Thoracic aorta (tissue), 2 donors: ENCODE results near the gene SRSF4. TPM values are rescaled to one million over a fixed set of nuclear protein-coding genes. Genes with fewer than 3 reads are reported as not detected.

Experiments used
- ATAC-seq: fragments of 150-250 bp; one replicate; pipeline ENCODE4 v1.8.0; 2017; ENCODE audit warnings: low read depth; ENCODE audit not compliant: insufficient number of reproducible peaks, low FRiP score
- DNase-seq: peaks from one replicate; pipeline ENCODE4 v3.0.0-alpha.2; 2020; ENCODE audit warnings: low spot score
- H3K27ac ChIP-seq, 2 donors: fragments of 200-600 bp; sonication (generic); 1 replicate in 1 of 2; 2 replicates in 1 of 2; pipeline ENCODE4 v1.5.1; 2016; ENCODE audit warnings: mild to moderate bottlenecking in 2 of 2, moderate library complexity in 2 of 2
- H3K27me3 ChIP-seq: fragments of 200-600 bp; sonication (generic); replicated peaks from 2 replicates; pipeline ENCODE4 v1.6.0; 2016; ENCODE audit warnings: mild to moderate bottlenecking; ENCODE audit not compliant: insufficient read depth
- H3K36me3 ChIP-seq: fragments of 200-600 bp; sonication (generic); one replicate; pipeline ENCODE4 v1.5.1; 2016
- H3K4me1 ChIP-seq, 2 donors: fragments of 200-600 bp; sonication (generic); 1 replicate in 1 of 2; 2 replicates in 1 of 2; pipeline versions ENCODE4 v1.5.1 to v1.6.0; 2016; ENCODE audit warnings: low read depth in 2 of 2, mild to moderate bottlenecking in 1 of 2; ENCODE audit not compliant: control insufficient read depth in 1 of 2
- H3K4me3 ChIP-seq: fragments of 200-600 bp; sonication (generic); 2 replicates; pipeline ENCODE4 v1.5.1; 2016; ENCODE audit warnings: mild to moderate bottlenecking
- H3K9me3 ChIP-seq: fragments of 200-600 bp; sonication (generic); 2 replicates; pipeline ENCODE4 v1.5.1; 2016
- CTCF ChIP-seq: fragments of 200-600 bp; sonication (generic); IDR thresholded peaks from one replicate; pipeline ENCODE4 v1.5.1; 2019; ENCODE audit warnings: antibody characterized with exemption
- total RNA-seq, 2 donors: library from RNA; depleted of rRNA; stranded (reverse); fragments of >200 nt; gene quantifications; one replicate each; pipeline versions ENCODE4 v1.1.0 to v1.2.3, GENCODE V29; 2016

Gene SRSF4
- total RNA-seq, 2 donors from 2014 or later, result 52.5 to 96.4 TPM

GRCh38 chr1:29180497-29181412 is 945 bp downstream of the SRSF4 start:
- peak overlapping the region; percentile 79 for H3K4me3 ChIP-seq
- no peak for ATAC-seq
- no peaks in the 10 kb centered on the region for H3K27me3 ChIP-seq
- peaks cover 5% of the 10 kb centered on the region for H3K36me3 ChIP-seq
- H3K9me3 ChIP-seq, result no peaks in the 10 kb centered on the region
- peak overlapping the region; percentile 96 to 100 for H3K27ac ChIP-seq
- no peak for DNase-seq
- peaks cover 27 to 56% of the 10 kb centered on the region in 2 donors for H3K4me1 ChIP-seq
- TF ChIP-seq CTCF, result no peak

GRCh38 chr1:29179641-29180184 is 2.0 kb downstream of the SRSF4 start:
- H3K9me3 ChIP-seq, result no peaks in the 10 kb centered on the region
- H3K4me1 ChIP-seq, result peaks cover 27 to 56% of the 10 kb centered on the region in 2 donors
- no peak for TF ChIP-seq CTCF
- H3K4me3 ChIP-seq, result peak overlapping the region; percentile 79
- H3K27ac ChIP-seq, result no peak overlapping the region
- H3K27me3 ChIP-seq, result no peaks in the 10 kb centered on the region
- peaks cover 5% of the 10 kb centered on the region for H3K36me3 ChIP-seq
- DNase-seq (no peak), ATAC-seq (no peak)

- H3K36me3 ChIP-seq, result peaks cover 8% of the 10 kb centered on the region
- ATAC-seq, result no peak
- TF ChIP-seq CTCF, result no peak
- H3K9me3 ChIP-seq, result no peaks in the 10 kb centered on the region
- no peak overlapping the region for H3K4me3 ChIP-seq
- peaks cover 30 to 53% of the 10 kb centered on the region in 2 donors for H3K4me1 ChIP-seq
- DNase-seq, result no peak
- H3K27me3 ChIP-seq, result no peaks in the 10 kb centered on the region
- H3K27ac ChIP-seq, result no peak overlapping the region
Observed at GRCh38 chr1:29177022-29177705, 4.5 kb downstream of the SRSF4 start.

GRCh38 chr1:29176576-29176975 is 5.1 kb downstream of the SRSF4 start:
- no peaks in the 10 kb centered on the region for H3K27me3 ChIP-seq
- peaks cover 30 to 56% of the 10 kb centered on the region in 2 donors for H3K4me1 ChIP-seq
- H3K27ac ChIP-seq, result no peak overlapping the region
- peaks cover 8% of the 10 kb centered on the region for H3K36me3 ChIP-seq
- no peak for TF ChIP-seq CTCF
- DNase-seq, result no peak
- no peak for ATAC-seq
- H3K4me3 ChIP-seq, result no peak overlapping the region
- no peaks in the 10 kb centered on the region for H3K9me3 ChIP-seq

GRCh38 chr1:29172415-29172939 is 9.2 kb downstream of the SRSF4 start:
- H3K27ac ChIP-seq, result no peak overlapping the region
- DNase-seq, result no peak

More at GRCh38 chr1:29172415-29172939, 9.2 kb downstream of the SRSF4 start:
- Histone ChIP-seq H3K9me3 (no peaks in the 10 kb centered on the region), H3K4me3 (no peak overlapping the region), H3K27me3 (no peaks in the 10 kb centered on the region), H3K36me3 (peaks cover 3% of the 10 kb centered on the region), H3K4me1 (peaks cover 21 to 48% of the 10 kb centered on the region in 2 donors)
- no peak for ATAC-seq
- no peak for TF ChIP-seq CTCF
